HL-60 (cell line): ENCODE results near the gene DVL1.

Experiments
- DNase-seq, 2 experiments: peaks; one replicate each; pipeline ENCODE4 v3.0.0-alpha.2; 2010 to 2020; ENCODE audit warnings: low read depth in 1 of 2, low spot score in 1 of 2
- H3K27ac ChIP-seq: fragments of 250-450 bp; sonication (Bioruptor Pico); replicated peaks from 2 replicates; pipeline ENCODE4 v1.5.1; 2020; ENCODE audit warnings: mild to moderate bottlenecking, moderate library complexity
- H3K27me3 ChIP-seq: fragments of 250-450 bp; sonication (Bioruptor Pico); 2 replicates; pipeline ENCODE4 v1.5.1; 2021; ENCODE audit warnings: mild to moderate bottlenecking, moderate library complexity; ENCODE audit not compliant: insufficient read depth, poor library complexity, severe bottlenecking
- H3K4me3 ChIP-seq: replicated peaks from 2 replicates; pipeline ENCODE4 v1.5.1; 2011; ENCODE audit warnings: mild to moderate bottlenecking, control low read depth, low read length; ENCODE audit not compliant: insufficient read depth
- CTCF ChIP-seq: IDR thresholded peaks from one replicate; pipeline ENCODE4 v1.5.1; 2011; ENCODE audit warnings: low read length, control low read depth, inconsistent platforms; ENCODE audit not compliant: insufficient read depth
- GABPA ChIP-seq: IDR thresholded peaks from 2 replicates; pipeline ENCODE4 v1.6.1; 2012; ENCODE audit warnings: low read depth
- POLR2AphosphoS5 ChIP-seq: IDR thresholded peaks from 2 replicates; pipeline ENCODE4 v1.6.1; 2012; ENCODE audit warnings: low read depth
- REST ChIP-seq: IDR thresholded peaks from 2 replicates; pipeline ENCODE4 v1.6.1; 2012; ENCODE audit warnings: low read depth; ENCODE audit not compliant: insufficient replicate concordance
- SPI1 ChIP-seq: IDR thresholded peaks from 2 replicates; pipeline ENCODE4 v1.6.1; 2012; ENCODE audit warnings: low read depth, mild to moderate bottlenecking, borderline replicate concordance

The DVL1 gene

GRCh38 chr1:1299686-1300351 lies 49.4 kb downstream of the DVL1 start:
- Histone ChIP-seq H3K4me3 (no peak overlapping the region), H3K27me3 (no peaks in the 10 kb centered on the region), H3K27ac (no peak overlapping the region)
- TF ChIP-seq SPI1 = no peak
- TF ChIP-seq REST = no peak
- no peak for TF ChIP-seq CTCF
- no peak for TF ChIP-seq GABPA
- no peak; the same call in 1 of the 2 replicates for TF ChIP-seq POLR2AphosphoS5
- DNase-seq = no peak

GRCh38 chr1:1298861-1299685 lies 50.1 kb downstream of the DVL1 start:
- Histone ChIP-seq H3K27me3 (no peaks in the 10 kb centered on the region), H3K27ac (no peak overlapping the region), H3K4me3 (no peak overlapping the region)
- TF ChIP-seq POLR2AphosphoS5 (no peak), REST (peak; percentile 92)
- no peak for DNase-seq

GRCh38 chr1:1297802-1298424 lies 51.3 kb downstream of the DVL1 start:
- TF ChIP-seq REST (no peak), CTCF (no peak), SPI1 (no peak), GABPA (no peak), POLR2AphosphoS5 (no peak)
- no peak overlapping the region for H3K27ac ChIP-seq
- DNase-seq = no peak

More at GRCh38 chr1:1297802-1298424, 51.3 kb downstream of the DVL1 start:
- H3K27me3 ChIP-seq = no peaks in the 10 kb centered on the region
- H3K4me3 ChIP-seq = no peak overlapping the region
